GM12891 (cell line): ENCODE results near the gene PRKCE.

ENCODE experiments used
- POLR2A ChIP-seq: IDR thresholded peaks from 2 replicates; pipeline ENCODE4 v1.6.1; 2011; ENCODE audit warnings: low read depth, low read length, control low read depth
- POLR2AphosphoS5 ChIP-seq: IDR thresholded peaks from 2 replicates; pipeline ENCODE4 v1.6.1; 2011; ENCODE audit warnings: low read depth, low read length, control low read depth

DNA sequence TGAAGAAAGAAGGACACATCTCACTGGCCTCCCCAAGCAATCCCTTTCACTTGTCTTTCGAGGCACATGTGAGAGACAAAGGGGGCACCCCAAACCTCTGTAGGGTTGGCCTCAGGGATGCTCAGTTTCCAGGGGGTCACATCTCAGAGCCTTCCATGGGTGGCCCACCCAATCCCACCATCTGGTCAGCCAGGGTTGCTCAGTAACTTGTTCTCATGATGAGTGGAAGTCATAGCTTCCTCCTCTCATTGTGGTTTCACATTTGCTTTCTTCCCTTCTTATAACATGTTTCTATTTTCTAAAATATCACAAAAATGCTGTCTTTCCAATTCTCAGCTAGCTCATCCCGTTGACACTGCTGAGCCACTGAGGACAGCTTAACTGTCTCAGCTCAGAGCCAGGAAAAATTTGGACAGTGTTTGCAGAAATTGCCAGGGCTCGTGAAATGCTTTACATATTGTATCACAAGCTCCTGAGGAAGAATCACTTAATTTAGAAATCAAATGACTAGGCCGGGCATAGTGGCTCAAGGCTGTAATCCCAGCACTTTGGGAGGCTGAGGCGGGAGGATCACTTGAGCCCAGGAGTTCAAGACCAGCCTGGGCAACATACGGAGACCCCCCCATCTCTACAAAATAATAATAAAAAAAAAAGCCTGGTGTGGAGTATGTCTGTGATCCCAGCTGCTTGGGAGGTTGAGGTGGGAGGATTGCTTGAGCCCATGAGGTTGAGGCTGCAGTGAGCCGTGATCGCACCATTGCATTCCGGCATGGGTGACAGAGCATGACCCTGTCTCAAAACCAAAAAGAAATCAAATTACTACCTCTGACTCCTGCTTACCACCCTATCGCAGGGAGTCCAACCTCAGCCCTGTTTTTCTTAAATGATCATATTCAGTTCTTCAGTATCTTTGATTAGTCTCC is 129.3 kb downstream of the PRKCE start:
- TF ChIP-seq POLR2A: no peak
- TF ChIP-seq POLR2AphosphoS5: no peak
